HEK293 (cell line): ENCODE measurements around the gene USP6NL.

Experiments used
- CTCF ChIA-PET: fragments of 350-600 bp; formaldehyde crosslinking; extraction: SDS; loops from one replicate; lab custom pipeline; 2021; ENCODE audit warnings: antibody characterized with exemption; lab: Yijun Ruan, JAX
- POLR2A ChIA-PET: fragments of 300-600 bp; formaldehyde crosslinking; extraction: SDS; loops from one replicate; lab custom pipeline; 2020; ENCODE audit warnings: antibody characterized with exemption, inconsistent platforms; lab: Yijun Ruan, JAX
- H3K27ac ChIP-seq: fragments of 200-500 bp; sonication (Bioruptor generic); 2 replicates; pipeline ENCODE4 v1.5.1; 2014; ENCODE audit warnings: low read depth, low read length, control low read depth, inconsistent platforms; ENCODE audit errors: extremely low read depth
- H3K36me3 ChIP-seq, 2 experiments: fragments of 200-500 bp in 1 of 2; sonication (Bioruptor generic) in 1 of 2; 1 replicate in 1 of 2; 2 replicates in 1 of 2; pipeline ENCODE4 v1.5.1; 2014 to 2017; ENCODE audit warnings: inconsistent platforms in 2 of 2, low read length in 2 of 2; ENCODE audit not compliant: control insufficient read depth in 2 of 2, insufficient read depth in 1 of 2
- H3K4me1 ChIP-seq: fragments of 200-500 bp; sonication (Bioruptor generic); 2 replicates; pipeline ENCODE4 v1.5.1; 2014; ENCODE audit warnings: mild to moderate bottlenecking, low read length, inconsistent platforms; ENCODE audit not compliant: control insufficient read depth, insufficient read depth
- H3K4me3 ChIP-seq: 2 replicates; pipeline ENCODE4 v1.5.1; 2011; ENCODE audit warnings: low read depth, mild to moderate bottlenecking, control low read depth, low read length, moderate library complexity
- H3K9me3 ChIP-seq: fragments of 200-500 bp; sonication (Bioruptor generic); 2 replicates; pipeline ENCODE4 v1.5.1; 2014; ENCODE audit warnings: low read depth, low read length, inconsistent platforms; ENCODE audit not compliant: control insufficient read depth, insufficient read depth
- AEBP2 ChIP-seq: fragments of 450-650 bp; formaldehyde crosslinking; IDR thresholded peaks from 2 replicates; pipeline ENCODE4 v1.5.1; 2016; ENCODE audit warnings: missing biosample characterization, missing genetic modification characterization, borderline replicate concordance
- KLF16 ChIP-seq: fragments of 450-650 bp; formaldehyde crosslinking; IDR thresholded peaks from 2 replicates; pipeline ENCODE4 v1.5.1; 2017; ENCODE audit warnings: missing biosample characterization, missing genetic modification characterization
- ZBTB10 ChIP-seq: fragments of 450-650 bp; formaldehyde crosslinking; IDR thresholded peaks from 2 replicates; pipeline ENCODE4 v1.5.1; 2016; ENCODE audit warnings: missing biosample characterization, missing genetic modification characterization
- ZEB2 ChIP-seq: fragments of 450-650 bp; formaldehyde crosslinking; IDR thresholded peaks from 2 replicates; pipeline ENCODE4 v1.5.1; 2016; ENCODE audit warnings: missing biosample characterization, missing genetic modification characterization
- ZFP69B ChIP-seq: fragments of 450-650 bp; formaldehyde crosslinking; IDR thresholded peaks from 2 replicates; pipeline ENCODE4 v1.5.1; 2016; ENCODE audit warnings: missing biosample characterization, missing genetic modification characterization
- ZNF10 ChIP-seq: fragments of 450-650 bp; formaldehyde crosslinking; IDR thresholded peaks from 2 replicates; pipeline ENCODE4 v1.5.1; 2017; ENCODE audit warnings: missing biosample characterization, missing genetic modification characterization
- ZNF23 ChIP-seq: fragments of 450-650 bp; formaldehyde crosslinking; IDR thresholded peaks from 2 replicates; pipeline ENCODE4 v1.5.1; 2016; ENCODE audit warnings: missing biosample characterization, missing genetic modification characterization, borderline replicate concordance
- ZNF280C ChIP-seq: fragments of 450-650 bp; formaldehyde crosslinking; IDR thresholded peaks from 2 replicates; pipeline ENCODE4 v1.5.1; 2016; ENCODE audit warnings: missing biosample characterization, missing genetic modification characterization
- ZNF350 ChIP-seq: fragments of 450-650 bp; formaldehyde crosslinking; IDR thresholded peaks from 2 replicates; pipeline ENCODE4 v1.5.0; 2017; ENCODE audit warnings: missing biosample characterization, mild to moderate bottlenecking, missing genetic modification characterization
- ZNF48 ChIP-seq: fragments of 450-650 bp; formaldehyde crosslinking; IDR thresholded peaks from 2 replicates; pipeline ENCODE4 v1.5.1; 2016; ENCODE audit warnings: missing biosample characterization, missing genetic modification characterization
- ZNF529 ChIP-seq: fragments of 450-650 bp; formaldehyde crosslinking; IDR thresholded peaks from 2 replicates; pipeline ENCODE4 v1.5.1; 2017; ENCODE audit warnings: missing genetic modification characterization, missing biosample characterization; ENCODE audit not compliant: insufficient replicate concordance
- ZNF530 ChIP-seq: fragments of 450-650 bp; formaldehyde crosslinking; IDR thresholded peaks from 2 replicates; pipeline ENCODE4 v1.5.1; 2016; ENCODE audit warnings: low read depth, missing biosample characterization, missing genetic modification characterization
- ZNF571 ChIP-seq: fragments of 450-650 bp; formaldehyde crosslinking; IDR thresholded peaks from 2 replicates; pipeline ENCODE4 v1.5.0; 2017; ENCODE audit warnings: missing biosample characterization, missing genetic modification characterization
- ZNF585B ChIP-seq: fragments of 450-650 bp; formaldehyde crosslinking; IDR thresholded peaks from 2 replicates; pipeline ENCODE4 v1.5.1; 2016; ENCODE audit warnings: missing biosample characterization, missing genetic modification characterization
- ZNF654 ChIP-seq: fragments of 450-650 bp; formaldehyde crosslinking; IDR thresholded peaks from 2 replicates; pipeline ENCODE4 v1.5.1; 2016; ENCODE audit warnings: low read depth, missing biosample characterization, missing genetic modification characterization
- ZNF660 ChIP-seq: fragments of 450-650 bp; IDR thresholded peaks from 2 replicates; pipeline ENCODE4 v1.5.1; 2018; ENCODE audit warnings: missing biosample characterization, mild to moderate bottlenecking, missing genetic modification characterization
- ZNF677 ChIP-seq: fragments of 450-650 bp; IDR thresholded peaks from 2 replicates; pipeline ENCODE4 v1.5.0; 2018; ENCODE audit warnings: missing biosample characterization, mild to moderate bottlenecking, missing genetic modification characterization, moderate library complexity
- ZNF791 ChIP-seq: fragments of 450-650 bp; formaldehyde crosslinking; IDR thresholded peaks from 2 replicates; pipeline ENCODE4 v1.5.1; 2016; ENCODE audit warnings: missing biosample characterization, missing genetic modification characterization
- ZNF792 ChIP-seq: fragments of 450-650 bp; formaldehyde crosslinking; IDR thresholded peaks from 2 replicates; pipeline ENCODE4 v1.5.1; 2016; ENCODE audit warnings: missing biosample characterization, missing genetic modification characterization
- ZNF837 ChIP-seq: fragments of 450-650 bp; formaldehyde crosslinking; IDR thresholded peaks from 2 replicates; pipeline ENCODE4 v1.5.1; 2016; ENCODE audit warnings: missing biosample characterization, missing genetic modification characterization
- TF ChIP-seq, protein P1 (sequence below): fragments of 450-650 bp; formaldehyde crosslinking; IDR thresholded peaks from 2 replicates; pipeline ENCODE4 v1.5.1; 2016; ENCODE audit warnings: missing biosample characterization, missing genetic modification characterization, low read depth
- TF ChIP-seq, protein P2 (sequence below): fragments of 450-650 bp; formaldehyde crosslinking; IDR thresholded peaks from 2 replicates; pipeline ENCODE4 v1.5.1; 2017; ENCODE audit warnings: missing biosample characterization, mild to moderate bottlenecking, missing genetic modification characterization, moderate library complexity
- TF ChIP-seq, protein P3 (sequence below): fragments of 450-650 bp; formaldehyde crosslinking; IDR thresholded peaks from 2 replicates; pipeline ENCODE4 v1.5.1; 2016; ENCODE audit warnings: missing biosample characterization, missing genetic modification characterization

The USP6NL gene

GRCh38 chr10:11407939-11408338 is 203.5 kb downstream of the USP6NL start:
- H3K4me1 ChIP-seq = no peaks in the 10 kb centered on the region
- TF ChIP-seq ZNF23 (tag by site-specific recombination) = no peak
- TF ChIP-seq ZNF280C (tag by site-specific recombination) = no peak
- TF ChIP-seq KLF16 (tag by site-specific recombination) = no peak
- TF ChIP-seq, protein P1, sequence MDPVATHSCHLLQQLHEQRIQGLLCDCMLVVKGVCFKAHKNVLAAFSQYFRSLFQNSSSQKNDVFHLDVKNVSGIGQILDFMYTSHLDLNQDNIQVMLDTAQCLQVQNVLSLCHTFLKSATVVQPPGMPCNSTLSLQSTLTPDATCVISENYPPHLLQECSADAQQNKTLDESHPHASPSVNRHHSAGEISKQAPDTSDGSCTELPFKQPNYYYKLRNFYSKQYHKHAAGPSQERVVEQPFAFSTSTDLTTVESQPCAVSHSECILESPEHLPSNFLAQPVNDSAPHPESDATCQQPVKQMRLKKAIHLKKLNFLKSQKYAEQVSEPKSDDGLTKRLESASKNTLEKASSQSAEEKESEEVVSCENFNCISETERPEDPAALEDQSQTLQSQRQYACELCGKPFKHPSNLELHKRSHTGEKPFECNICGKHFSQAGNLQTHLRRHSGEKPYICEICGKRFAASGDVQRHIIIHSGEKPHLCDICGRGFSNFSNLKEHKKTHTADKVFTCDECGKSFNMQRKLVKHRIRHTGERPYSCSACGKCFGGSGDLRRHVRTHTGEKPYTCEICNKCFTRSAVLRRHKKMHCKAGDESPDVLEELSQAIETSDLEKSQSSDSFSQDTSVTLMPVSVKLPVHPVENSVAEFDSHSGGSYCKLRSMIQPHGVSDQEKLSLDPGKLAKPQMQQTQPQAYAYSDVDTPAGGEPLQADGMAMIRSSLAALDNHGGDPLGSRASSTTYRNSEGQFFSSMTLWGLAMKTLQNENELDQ = no peak
- no peak for TF ChIP-seq ZFP69B
- TF ChIP-seq ZNF654 (tag by site-specific recombination) = no peak
- TF ChIP-seq ZEB2 (tag by site-specific recombination) = no peak
- TF ChIP-seq ZNF571 (tag by site-specific recombination) = no peak
- TF ChIP-seq ZNF585B (tag by site-specific recombination) = no peak
- TF ChIP-seq ZNF791 = no peak
- TF ChIP-seq ZNF48 (tag by site-specific recombination) = no peak
- TF ChIP-seq ZNF792 (tag by site-specific recombination) = no peak
- no peak for TF ChIP-seq ZBTB10 (tag by site-specific recombination)
- TF ChIP-seq, protein P2, sequence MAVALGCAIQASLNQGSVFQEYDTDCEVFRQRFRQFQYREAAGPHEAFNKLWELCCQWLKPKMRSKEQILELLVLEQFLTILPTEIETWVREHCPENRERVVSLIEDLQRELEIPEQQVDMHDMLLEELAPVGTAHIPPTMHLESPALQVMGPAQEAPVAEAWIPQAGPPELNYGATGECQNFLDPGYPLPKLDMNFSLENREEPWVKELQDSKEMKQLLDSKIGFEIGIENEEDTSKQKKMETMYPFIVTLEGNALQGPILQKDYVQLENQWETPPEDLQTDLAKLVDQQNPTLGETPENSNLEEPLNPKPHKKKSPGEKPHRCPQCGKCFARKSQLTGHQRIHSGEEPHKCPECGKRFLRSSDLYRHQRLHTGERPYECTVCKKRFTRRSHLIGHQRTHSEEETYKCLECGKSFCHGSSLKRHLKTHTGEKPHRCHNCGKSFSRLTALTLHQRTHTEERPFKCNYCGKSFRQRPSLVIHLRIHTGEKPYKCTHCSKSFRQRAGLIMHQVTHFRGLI (tag by site-specific recombination) = no peak
- H3K36me3 ChIP-seq = no peaks in the 10 kb centered on the region
- POLR2A ChIA-PET = no interaction called here
- CTCF ChIA-PET = interaction anchor here (1.7 kb wide), 1 partner anchor 16 kb away, joined by 8 read pairs; no protein-coding TSS in a partner anchor
- H3K27ac ChIP-seq = no peak overlapping the region
- H3K4me3 ChIP-seq = no peak overlapping the region
- H3K9me3 ChIP-seq = no peaks in the 10 kb centered on the region

GRCh38 chr10:11406746-11407145 is 204.7 kb downstream of the USP6NL start:
- Histone ChIP-seq H3K27ac (no peak overlapping the region), H3K4me1 (no peaks in the 10 kb centered on the region), H3K36me3 (no peaks in the 10 kb centered on the region), H3K9me3 (no peaks in the 10 kb centered on the region), H3K4me3 (no peak overlapping the region)
- POLR2A ChIA-PET = no interaction called here
- CTCF ChIA-PET = interaction anchor here (1.1 kb wide), 1 partner anchor 63 kb away, joined by 3 read pairs; no protein-coding TSS in a partner anchor
- no peak for TF ChIP-seq ZNF10 (tag by site-specific recombination)
- TF ChIP-seq ZNF677 (tag by site-specific recombination) = no peak
- TF ChIP-seq ZNF350 = no peak
- TF ChIP-seq ZNF530 (tag by site-specific recombination) = no peak
- TF ChIP-seq ZNF529 (tag by site-specific recombination) = no peak
- no peak for TF ChIP-seq AEBP2 (tag by site-specific recombination)
- no peak for TF ChIP-seq ZNF837 (tag by site-specific recombination)
- TF ChIP-seq, protein P3, sequence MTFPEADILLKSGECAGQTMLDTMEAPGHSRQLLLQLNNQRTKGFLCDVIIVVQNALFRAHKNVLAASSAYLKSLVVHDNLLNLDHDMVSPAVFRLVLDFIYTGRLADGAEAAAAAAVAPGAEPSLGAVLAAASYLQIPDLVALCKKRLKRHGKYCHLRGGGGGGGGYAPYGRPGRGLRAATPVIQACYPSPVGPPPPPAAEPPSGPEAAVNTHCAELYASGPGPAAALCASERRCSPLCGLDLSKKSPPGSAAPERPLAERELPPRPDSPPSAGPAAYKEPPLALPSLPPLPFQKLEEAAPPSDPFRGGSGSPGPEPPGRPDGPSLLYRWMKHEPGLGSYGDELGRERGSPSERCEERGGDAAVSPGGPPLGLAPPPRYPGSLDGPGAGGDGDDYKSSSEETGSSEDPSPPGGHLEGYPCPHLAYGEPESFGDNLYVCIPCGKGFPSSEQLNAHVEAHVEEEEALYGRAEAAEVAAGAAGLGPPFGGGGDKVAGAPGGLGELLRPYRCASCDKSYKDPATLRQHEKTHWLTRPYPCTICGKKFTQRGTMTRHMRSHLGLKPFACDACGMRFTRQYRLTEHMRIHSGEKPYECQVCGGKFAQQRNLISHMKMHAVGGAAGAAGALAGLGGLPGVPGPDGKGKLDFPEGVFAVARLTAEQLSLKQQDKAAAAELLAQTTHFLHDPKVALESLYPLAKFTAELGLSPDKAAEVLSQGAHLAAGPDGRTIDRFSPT (tag by site-specific recombination) = no peak
- TF ChIP-seq ZNF660 (tag by site-specific recombination) = no peak
